SU-DHL-6 (cell line): ENCODE measurements around the gene CCDC83.
"Not testable (repeated sequence)": the region's sequence is repeated elsewhere in the genome, so short reads cannot be mapped to it uniquely, and the experiment has no call there.

Experiments used
- H2AFZ ChIP-seq: fragments of 200-600 bp; sonication (generic); 2 replicates; pipeline ENCODE4 v1.6.1; 2014; ENCODE audit warnings: low read depth, mild to moderate bottlenecking, moderate library complexity, mixed read lengths, antibody characterized with exemption, low read length; ENCODE audit not compliant: severe bottlenecking
- H3F3A ChIP-seq: fragments of 200-600 bp; shearing (Covaris generic); 2 replicates; pipeline ENCODE4 v1.6.0; 2016; ENCODE audit warnings: antibody characterized with exemption, mild to moderate bottlenecking; ENCODE audit not compliant: insufficient read depth
- H3K27ac ChIP-seq: fragments of 200-600 bp; sonication (generic); 2 replicates; pipeline ENCODE4 v1.5.1; 2016; ENCODE audit warnings: low read depth, mild to moderate bottlenecking, low read length, moderate library complexity, mixed read lengths
- H3K27me3 ChIP-seq: fragments of 200-600 bp; sonication (generic), shearing (Covaris generic); 2 replicates; pipeline ENCODE4 v1.6.0; 2014; ENCODE audit warnings: mild to moderate bottlenecking, low read length
- H3K36me3 ChIP-seq: fragments of 200-600 bp; sonication (generic); 2 replicates; pipeline ENCODE4 v1.6.1; 2014; ENCODE audit warnings: mild to moderate bottlenecking, low read length, mixed read lengths
- H3K4me2 ChIP-seq: fragments of 300-600, 200-600 bp; shearing (Covaris generic), sonication (generic); 2 replicates; pipeline ENCODE4 v1.6.0; 2014; ENCODE audit warnings: low read length, low read depth, mild to moderate bottlenecking; ENCODE audit not compliant: poor library complexity, severe bottlenecking
- H3K4me3 ChIP-seq: fragments of 200-600 bp; sonication (generic); 2 replicates; pipeline ENCODE4 v1.5.1; 2014; ENCODE audit warnings: antibody characterized with exemption, low read length, mild to moderate bottlenecking, mixed read lengths; ENCODE audit not compliant: insufficient read depth, poor library complexity, severe bottlenecking
- H3K79me2 ChIP-seq: fragments of 200-600 bp; sonication (generic); 2 replicates; pipeline ENCODE4 v1.6.1; 2014; ENCODE audit warnings: mild to moderate bottlenecking, low read length, moderate library complexity; ENCODE audit not compliant: insufficient read depth
- H3K9ac ChIP-seq: fragments of 200-600 bp; sonication (generic); 2 replicates; pipeline ENCODE4 v1.7.0; 2014; ENCODE audit warnings: mild to moderate bottlenecking, low read length
- H3K9me2 ChIP-seq: fragments of 200-600 bp; sonication (generic); replicated peaks from 2 replicates; pipeline ENCODE4 v1.6.1; 2014; ENCODE audit warnings: low read length; ENCODE audit not compliant: insufficient read depth
- H3K9me3 ChIP-seq: fragments of 200-600 bp; sonication (generic); 2 replicates; pipeline ENCODE4 v1.6.1; 2014; ENCODE audit warnings: low read length, mixed read lengths; ENCODE audit not compliant: insufficient read depth
- H4K20me1 ChIP-seq: fragments of 200-600 bp; sonication (generic); 2 replicates; pipeline ENCODE4 v1.6.1; 2014; ENCODE audit warnings: low read depth, mild to moderate bottlenecking, antibody characterized with exemption, low read length, moderate library complexity, mixed read lengths
- EZH2phosphoT487 ChIP-seq: fragments of 200-600 bp; sonication (generic), shearing (Covaris generic); conservative IDR thresholded peaks from 2 replicates; pipeline ENCODE4 v1.6.1; 2018; ENCODE audit warnings: mild to moderate bottlenecking, antibody characterized with exemption, low read length, moderate library complexity, mixed read lengths
- TF ChIP-seq, protein P1 (sequence below): fragments of 200-600 bp; sonication (generic); IDR thresholded peaks from one replicate; pipeline ENCODE4 v1.5.1; 2017; ENCODE audit warnings: antibody characterized with exemption, mild to moderate bottlenecking, low read length, moderate library complexity; ENCODE audit not compliant: insufficient read depth, poor library complexity, severe bottlenecking

The CCDC83 gene

DNA sequence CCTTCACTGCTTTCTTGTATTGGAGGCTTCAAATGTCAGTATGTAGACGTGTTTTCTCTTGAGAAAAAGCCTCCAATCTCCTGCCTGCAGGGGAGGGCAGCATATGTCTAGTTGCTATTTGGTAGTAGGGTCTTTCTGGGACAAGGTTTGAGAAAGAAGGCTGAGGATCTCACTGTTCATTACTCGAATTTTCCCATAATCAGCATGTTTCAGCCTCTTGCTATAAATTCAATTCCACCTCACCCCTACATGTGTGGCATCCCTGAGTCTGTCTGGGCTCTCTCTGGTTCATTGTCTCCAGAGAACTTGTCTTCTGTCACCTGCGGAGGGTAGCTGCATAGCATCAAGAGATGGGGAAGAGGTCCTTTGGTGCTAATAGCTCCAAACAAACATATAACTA is 19.5 kb upstream of the CCDC83 start:
- Histone ChIP-seq H3K4me3 (no peak overlapping the region), H4K20me1 (no peaks in the 10 kb centered on the region), H3F3A (no peaks in the 10 kb centered on the region), H2AFZ (no peak overlapping the region), H3K9me3 (no peaks in the 10 kb centered on the region), H3K27me3 (no peaks in the 10 kb centered on the region), H3K9me2 (no peaks in the 10 kb centered on the region), H3K27ac (no peak overlapping the region), H3K4me2 (no peak overlapping the region), H3K36me3 (no peaks in the 10 kb centered on the region), H3K9ac (no peak overlapping the region), H3K79me2 (no peaks in the 10 kb centered on the region)
- TF ChIP-seq, protein P1, sequence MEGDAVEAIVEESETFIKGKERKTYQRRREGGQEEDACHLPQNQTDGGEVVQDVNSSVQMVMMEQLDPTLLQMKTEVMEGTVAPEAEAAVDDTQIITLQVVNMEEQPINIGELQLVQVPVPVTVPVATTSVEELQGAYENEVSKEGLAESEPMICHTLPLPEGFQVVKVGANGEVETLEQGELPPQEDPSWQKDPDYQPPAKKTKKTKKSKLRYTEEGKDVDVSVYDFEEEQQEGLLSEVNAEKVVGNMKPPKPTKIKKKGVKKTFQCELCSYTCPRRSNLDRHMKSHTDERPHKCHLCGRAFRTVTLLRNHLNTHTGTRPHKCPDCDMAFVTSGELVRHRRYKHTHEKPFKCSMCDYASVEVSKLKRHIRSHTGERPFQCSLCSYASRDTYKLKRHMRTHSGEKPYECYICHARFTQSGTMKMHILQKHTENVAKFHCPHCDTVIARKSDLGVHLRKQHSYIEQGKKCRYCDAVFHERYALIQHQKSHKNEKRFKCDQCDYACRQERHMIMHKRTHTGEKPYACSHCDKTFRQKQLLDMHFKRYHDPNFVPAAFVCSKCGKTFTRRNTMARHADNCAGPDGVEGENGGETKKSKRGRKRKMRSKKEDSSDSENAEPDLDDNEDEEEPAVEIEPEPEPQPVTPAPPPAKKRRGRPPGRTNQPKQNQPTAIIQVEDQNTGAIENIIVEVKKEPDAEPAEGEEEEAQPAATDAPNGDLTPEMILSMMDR = no peak

DNA sequence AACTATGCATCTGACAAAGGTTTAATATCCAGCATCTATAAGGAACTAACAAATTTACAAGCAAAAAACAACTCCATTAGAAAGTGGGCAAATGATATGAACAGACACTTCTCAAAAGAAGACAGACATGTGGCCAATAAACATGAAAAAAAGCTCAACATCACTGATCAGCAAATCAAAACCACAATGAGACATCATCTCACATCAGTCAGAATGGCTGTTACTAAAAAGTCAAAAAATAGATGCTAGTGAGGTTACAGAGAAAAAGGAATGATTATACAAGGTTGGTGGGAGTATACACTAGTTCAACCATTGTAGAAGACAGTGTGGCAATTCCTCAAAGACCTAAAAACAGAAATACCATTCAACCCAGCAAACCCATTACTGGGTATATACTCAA is 14.3 kb upstream of the CCDC83 start:
- H3K4me2 ChIP-seq, H3K9me3 ChIP-seq, H3K27ac ChIP-seq, H3K9ac ChIP-seq, H3F3A ChIP-seq, H3K79me2 ChIP-seq, H2AFZ ChIP-seq, H3K36me3 ChIP-seq, H3K9me2 ChIP-seq, H3K4me3 ChIP-seq, H3K27me3 ChIP-seq, H4K20me1 ChIP-seq: not testable (repeated sequence)

DNA sequence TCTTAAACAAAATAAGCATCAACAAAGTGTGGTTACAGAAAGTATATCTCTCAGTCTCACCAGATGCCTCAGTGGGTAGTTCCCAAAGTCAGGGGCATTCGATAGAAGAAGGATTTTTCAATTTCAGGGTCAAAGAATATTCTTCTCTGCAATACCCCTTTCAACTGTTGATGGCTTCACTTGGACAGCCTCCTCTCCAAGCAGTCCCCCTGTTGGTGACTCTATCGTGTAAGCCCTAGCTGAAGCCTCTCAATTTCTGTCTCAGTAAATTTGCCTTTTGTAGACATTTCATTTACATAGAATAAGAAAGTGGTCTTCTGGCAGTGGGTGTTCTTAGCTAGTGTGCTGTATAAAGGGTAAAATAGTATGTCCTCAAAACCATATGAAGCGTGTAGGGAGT is 11.3 kb upstream of the CCDC83 start:
- H3K4me2 ChIP-seq = no peak overlapping the region
- H3K36me3 ChIP-seq = no peaks in the 10 kb centered on the region
- no peaks in the 10 kb centered on the region for H4K20me1 ChIP-seq
- H3F3A ChIP-seq = no peaks in the 10 kb centered on the region
- H3K27me3 ChIP-seq = no peaks in the 10 kb centered on the region
- H2AFZ ChIP-seq = no peak overlapping the region
- H3K4me3 ChIP-seq = no peak overlapping the region
- H3K79me2 ChIP-seq = no peaks in the 10 kb centered on the region
- H3K27ac ChIP-seq = no peak overlapping the region
- H3K9ac ChIP-seq = no peak overlapping the region
- no peaks in the 10 kb centered on the region for H3K9me3 ChIP-seq
- no peaks in the 10 kb centered on the region for H3K9me2 ChIP-seq
- TF ChIP-seq, protein P1 = no peak
- TF ChIP-seq EZH2phosphoT487 = no peak

DNA sequence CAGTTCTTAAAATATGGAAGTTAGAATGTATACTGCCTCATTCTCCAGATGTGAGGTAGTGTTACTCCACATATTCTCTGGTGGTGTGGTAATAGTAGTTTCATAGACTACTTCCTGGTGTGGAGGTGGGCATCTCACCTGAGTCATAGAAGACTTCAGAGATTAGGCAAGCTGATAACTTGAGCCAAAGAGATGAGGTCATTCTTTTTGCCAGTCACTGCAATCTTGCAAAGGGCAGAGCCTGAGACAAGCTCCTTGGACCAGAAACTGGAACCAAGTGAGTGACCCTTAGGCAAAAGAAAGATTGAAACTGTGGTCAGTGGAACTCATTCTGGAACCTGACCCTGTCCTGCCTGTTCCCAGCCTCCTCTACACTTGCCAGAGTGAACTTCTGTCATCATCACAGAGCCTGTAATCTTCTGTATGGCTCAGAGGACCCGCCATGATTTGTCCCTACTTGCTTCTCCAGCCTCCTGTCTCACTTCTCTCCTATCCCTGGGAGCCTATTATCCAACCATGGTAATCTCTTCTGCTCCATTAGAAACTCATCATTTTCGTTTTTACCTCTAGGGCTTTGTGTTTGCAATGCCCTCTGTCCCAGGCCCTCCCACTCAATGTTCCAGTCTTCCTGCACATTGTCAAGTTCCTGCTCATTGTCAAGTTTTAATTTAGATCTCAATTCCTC is 10.6 kb upstream of the CCDC83 start:
- TF ChIP-seq EZH2phosphoT487 = no peak
- TF ChIP-seq, protein P1 = no peak
- Histone ChIP-seq H2AFZ (no peak overlapping the region), H3K9me3 (no peaks in the 10 kb centered on the region), H3K4me3 (no peak overlapping the region), H4K20me1 (no peaks in the 10 kb centered on the region), H3K36me3 (no peaks in the 10 kb centered on the region), H3K9ac (no peak overlapping the region), H3F3A (no peaks in the 10 kb centered on the region), H3K79me2 (no peaks in the 10 kb centered on the region), H3K27me3 (no peaks in the 10 kb centered on the region), H3K27ac (no peak overlapping the region), H3K4me2 (no peak overlapping the region), H3K9me2 (no peaks in the 10 kb centered on the region)
